ENCODE data around the gene STOX1. TPM values are rescaled to one million over a fixed set of nuclear protein-coding genes. Genes with fewer than 3 reads are reported as not detected.

STOX1 gene
- total and polyA plus RNA-seq, 2 of the 8 experiments (the other 6 are each of a cell fraction or from before 2014, with no cell fraction given) = 0.92 to 2.6 TPM

GRCh38 chr10:68800211-68800610 is 27.1 kb upstream of the STOX1 start:
- WGBS, 2 experiments (ENCODE audit: extremely low coverage in 1 of 2, insufficient coverage in 1 of 2, insufficient read length in 1 of 2, insufficient replicate concordance in 2 of 2, low coverage in 1 of 2, low lambda C conversion rate in 2 of 2, missing lambda C conversion rate in 1 of 2) = 92% methylated on average over 2 of the region's 2 CpGs; no CpG with 5 or more reads in 1 of the 2 experiments
- Histone ChIP-seq H4K8ac (ENCODE audit: extremely low read depth, insufficient read depth, low read length) (no peak overlapping the region), H3K4me1 (replicated peaks in 1 of 4; ENCODE audit: control insufficient read depth in 3 of 4, insufficient read depth in 4 of 4, low read length in 3 of 4) (no peaks in the 10 kb centered on the region), H3K14ac (ENCODE audit: insufficient read length) (no peak overlapping the region), H3K4me3 (ENCODE audit: extremely low read depth in 1 of 4, insufficient read depth in 2 of 4, low read depth in 3 of 4, low read length in 4 of 4) (no peak overlapping the region), H2BK20ac (ENCODE audit: low read length) (no peak overlapping the region), H3K79me1 (ENCODE audit: low read depth, low read length) (no peaks in the 10 kb centered on the region), H3K9ac (replicated peaks in 1 of 4; ENCODE audit: extremely low read depth in 1 of 4, low read depth in 3 of 4, low read length in 3 of 4) (no peak overlapping the region), H2BK15ac (ENCODE audit: low read length) (no peak overlapping the region), H3K4me2 (ENCODE audit: insufficient read depth in 1 of 2, low read depth in 2 of 2, low read length in 2 of 2) (no peak overlapping the region), H3K27ac (ENCODE audit: low read depth, low read length) (no peak overlapping the region), H2AK5ac (ENCODE audit: low read depth, low read length) (no peak overlapping the region), H3K9me3 (ENCODE audit: insufficient read depth in 2 of 2, low read depth in 1 of 2, low read length in 1 of 2) (no peaks in the 10 kb centered on the region), H2BK5ac (ENCODE audit: low read depth, low read length) (no peak overlapping the region), H3K36me3 (ENCODE audit: control insufficient read depth in 2 of 4, insufficient read depth in 4 of 4, low read length in 3 of 4) (peaks cover 0 to 18% (median 0%) of the 10 kb centered on the region in 4 experiments; a peak in 1 of 8 replicates), H3K56ac (replicated peaks; ENCODE audit: insufficient read length, low read depth, low read length) (no peak overlapping the region), H3K27me3 (replicated peaks in 1 of 4; ENCODE audit: control insufficient read depth in 3 of 4, extremely low read depth in 1 of 4, insufficient read depth in 3 of 4, low read length in 3 of 4) (no peaks in the 10 kb centered on the region), H4K5ac (ENCODE audit: insufficient read length, low read depth, low read length) (no peak overlapping the region), H2BK12ac (ENCODE audit: low read depth, low read length) (no peak overlapping the region), H3K79me2 (ENCODE audit: control insufficient read depth in 1 of 2, insufficient read depth in 2 of 2, low read length in 2 of 2) (no peaks in the 10 kb centered on the region), H2BK120ac (replicated peaks; ENCODE audit: low read depth, low read length) (no peak overlapping the region), H3K18ac (ENCODE audit: extremely low read depth, low read length) (no peak overlapping the region), H4K91ac (replicated peaks; ENCODE audit: insufficient read length, low read length) (no peak overlapping the region), H3K23ac (ENCODE audit: insufficient read length) (no peak overlapping the region), H3K23me2 (ENCODE audit: low read depth, low read length) (no peaks in the 10 kb centered on the region), H2AFZ (ENCODE audit: low read length) (no peak overlapping the region), H4K20me1 (replicated peaks in 1 of 2; ENCODE audit: control insufficient read depth in 1 of 2, insufficient read depth in 2 of 2, low read length in 2 of 2) (no peaks in the 10 kb centered on the region), H3K4ac (replicated peaks; ENCODE audit: insufficient read length, low read depth, low read length) (no peak overlapping the region)
- ChIA-PET POLR2A (ENCODE audit: partially characterized antibody) (interaction anchor here (0.8 to 5.5 kb wide), 2 partner anchors 33 to 100 kb away, joined by 3 to 25 read pairs; partner anchors contain the start of gene DDX50), CTCF (ENCODE audit: partially characterized antibody) (interaction anchor here (0.6 to 6.1 kb wide), 4 partner anchors 18 to 411 kb away, joined by 3 to 40 read pairs (median 6); partner anchors contain the start of gene STOX1)
- no peak for DNase-seq (ENCODE audit: low read depth in 1 of 2, low spot score in 2 of 2)
- TF ChIP-seq JUN (IDR thresholded peaks at IDR 0.05; ENCODE audit: low read depth, low read length) (no peak), ZNF274 (IDR thresholded peaks at IDR 0.05; ENCODE audit: borderline replicate concordance, extremely low read depth, low read length) (no peak)
- no peak for FAIRE-seq

All from H1 (cell line).